GM13977 (cell line): ENCODE measurements around the gene COMMD8.
"Not testable (repeated sequence)": the region's sequence is repeated elsewhere in the genome, so short reads cannot be mapped to it uniquely, and the experiment has no call there.

Experiments used
- DNase-seq: peaks from one replicate; pipeline ENCODE4 v3.0.0; 2012; ENCODE audit warnings: low spot score
- in situ Hi-C: fragments of 300-500 bp; cut with MboI; formaldehyde crosslinking; loops from one replicate; pipeline ENCODE4 v1.12.0; 2022; ENCODE audit warnings: low sequenced_read_pairs, low pct_unique_long_range_greater_than_20kb, mixed read lengths, inconsistent platforms; ENCODE audit not compliant: unreplicated experiment
- TF ChIP-seq, protein P1 (sequence below): IDR thresholded peaks from 2 replicates; pipeline ENCODE4 v1.5.1; 2012; ENCODE audit warnings: mild to moderate bottlenecking, control low read depth; ENCODE audit not compliant: insufficient read depth; ENCODE audit errors: extremely low read depth, missing control alignments

COMMD8 gene

DNA sequence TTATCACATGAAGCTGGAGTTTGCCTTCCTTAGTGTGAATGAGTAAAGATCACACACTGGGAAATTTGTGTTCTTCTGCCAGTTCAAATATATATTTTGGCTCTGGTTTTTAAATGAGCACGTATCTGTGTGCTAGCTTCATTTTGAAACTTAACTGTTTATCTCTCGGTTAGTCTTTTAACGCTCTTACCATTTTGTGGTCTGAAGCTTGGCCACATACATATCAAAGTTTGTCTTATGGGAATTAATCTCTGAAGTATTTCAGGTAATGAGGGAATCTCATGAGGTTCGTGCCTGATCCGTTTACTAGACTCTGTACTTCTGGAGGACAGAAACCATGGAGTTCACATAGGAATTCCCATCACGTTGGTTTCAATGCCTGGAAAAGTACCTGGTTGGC lies 35.4 kb upstream of the COMMD8 start:
- peak; percentile 21 for DNase-seq
- in situ Hi-C loops: no loop called here
- TF ChIP-seq, protein P1, sequence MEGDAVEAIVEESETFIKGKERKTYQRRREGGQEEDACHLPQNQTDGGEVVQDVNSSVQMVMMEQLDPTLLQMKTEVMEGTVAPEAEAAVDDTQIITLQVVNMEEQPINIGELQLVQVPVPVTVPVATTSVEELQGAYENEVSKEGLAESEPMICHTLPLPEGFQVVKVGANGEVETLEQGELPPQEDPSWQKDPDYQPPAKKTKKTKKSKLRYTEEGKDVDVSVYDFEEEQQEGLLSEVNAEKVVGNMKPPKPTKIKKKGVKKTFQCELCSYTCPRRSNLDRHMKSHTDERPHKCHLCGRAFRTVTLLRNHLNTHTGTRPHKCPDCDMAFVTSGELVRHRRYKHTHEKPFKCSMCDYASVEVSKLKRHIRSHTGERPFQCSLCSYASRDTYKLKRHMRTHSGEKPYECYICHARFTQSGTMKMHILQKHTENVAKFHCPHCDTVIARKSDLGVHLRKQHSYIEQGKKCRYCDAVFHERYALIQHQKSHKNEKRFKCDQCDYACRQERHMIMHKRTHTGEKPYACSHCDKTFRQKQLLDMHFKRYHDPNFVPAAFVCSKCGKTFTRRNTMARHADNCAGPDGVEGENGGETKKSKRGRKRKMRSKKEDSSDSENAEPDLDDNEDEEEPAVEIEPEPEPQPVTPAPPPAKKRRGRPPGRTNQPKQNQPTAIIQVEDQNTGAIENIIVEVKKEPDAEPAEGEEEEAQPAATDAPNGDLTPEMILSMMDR: no peak

DNA sequence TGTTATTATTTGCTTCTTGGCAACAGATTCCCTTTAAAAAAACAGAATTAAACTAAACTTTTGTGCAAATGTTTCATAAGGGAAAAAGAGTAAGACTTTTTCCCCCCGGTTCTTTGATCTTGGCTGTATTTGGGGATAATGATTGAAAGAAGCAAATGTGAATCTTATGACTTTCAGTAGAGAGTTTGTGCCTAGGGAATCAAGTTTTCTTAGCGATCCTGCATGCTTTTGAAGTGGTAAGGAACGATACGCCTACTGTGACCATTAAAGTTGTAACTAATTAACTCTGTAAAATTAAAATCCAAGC lies 30.6 kb upstream of the COMMD8 start:
- in situ Hi-C loops: no loop called here
- DNase-seq: no peak
- TF ChIP-seq, protein P1: no peak

- in situ Hi-C loops: no loop called here
- TF ChIP-seq, protein P1: no peak
- DNase-seq: peak; percentile 14
Measured at GRCh38 chr4:47493238-47494123, 30.0 kb upstream of the COMMD8 start.

DNA sequence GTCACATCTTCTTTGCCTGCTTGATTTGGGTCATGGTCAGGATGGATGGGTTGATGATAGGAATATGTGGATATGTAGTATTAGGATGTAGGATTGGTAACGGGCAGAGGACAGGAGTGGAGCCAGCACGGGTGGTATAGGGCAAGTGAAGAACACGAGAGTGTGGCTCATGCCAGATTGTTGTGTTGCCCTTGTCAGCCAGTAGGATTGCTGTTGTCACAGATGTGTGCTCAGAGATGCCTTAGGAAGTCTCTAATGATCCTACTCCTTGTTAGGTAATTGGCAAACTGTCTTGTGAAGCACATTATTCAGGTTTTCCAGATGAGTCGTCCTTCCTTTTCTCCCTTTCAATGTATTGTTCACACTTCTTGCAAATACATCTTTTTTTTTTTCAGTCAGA lies 27.0 kb upstream of the COMMD8 start:
- DNase-seq: no peak
- TF ChIP-seq, protein P1: peak; percentile 44
- in situ Hi-C loops: no loop called here

GRCh38 chr4:47488706-47489105 lies 25.2 kb upstream of the COMMD8 start:
- no peak for DNase-seq
- TF ChIP-seq, protein P1: no peak
- in situ Hi-C loops: no loop called here

DNA sequence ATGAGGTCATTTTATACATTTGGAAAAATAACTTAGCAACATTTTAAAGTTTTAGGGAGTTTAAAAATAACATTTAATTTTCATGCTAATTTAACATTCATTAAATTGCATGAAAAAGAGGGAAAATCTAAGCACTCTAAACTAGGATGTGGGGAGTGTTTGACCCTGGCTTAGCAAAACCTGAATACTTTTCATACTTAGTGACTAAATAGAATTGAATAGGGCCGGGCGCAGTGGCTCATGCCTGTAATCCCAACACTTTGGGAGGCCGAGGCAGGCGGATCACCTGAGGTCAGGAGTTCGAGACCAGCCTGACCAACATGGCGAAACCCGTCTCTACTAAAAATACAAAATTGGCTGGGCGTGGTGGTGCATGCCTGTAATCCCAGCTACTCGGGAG lies 23.2 kb upstream of the COMMD8 start:
- DNase-seq, in situ Hi-C loops: not testable (repeated sequence)

DNA sequence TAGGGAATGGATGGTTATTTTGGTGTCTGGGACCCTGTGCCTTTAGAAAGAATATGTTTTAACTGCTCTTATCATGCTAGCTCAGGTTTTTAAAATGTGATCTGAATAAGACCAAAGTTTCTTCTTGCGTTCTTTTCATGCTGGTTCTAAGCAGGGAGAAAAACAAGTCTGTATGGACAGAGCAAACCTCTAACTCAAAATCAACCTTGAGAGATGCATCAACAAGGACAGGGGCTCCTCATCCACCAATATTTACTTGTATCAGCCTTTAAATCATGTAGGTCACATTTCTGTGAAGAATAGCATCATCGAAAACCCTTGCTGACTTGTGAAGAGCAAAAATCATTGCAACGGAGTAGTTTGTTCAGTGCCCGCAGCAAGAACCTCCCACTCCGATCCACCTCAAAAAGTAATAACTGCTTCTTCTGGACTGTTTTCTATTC lies 22.8 kb upstream of the COMMD8 start:
- TF ChIP-seq, protein P1: no peak
- DNase-seq: no peak
- in situ Hi-C loops: no loop called here
